SK-N-SH (cell line): Measurements from ENCODE around the gene GPR152. TPM values are rescaled to one million over a fixed set of nuclear protein-coding genes. Genes with fewer than 3 reads are reported as not detected.

Experiments used
- CTCF ChIA-PET: fragments of 300-600, 350-600 bp; formaldehyde crosslinking; extraction: SDS; loops from one replicate; lab custom pipeline; 2021; lab: Yijun Ruan, JAX
- POLR2A ChIA-PET: fragments of 350-600 bp; sonication (Branson Sonifier 250); formaldehyde crosslinking; extraction: SDS; loops from one replicate; lab custom pipeline; 2020; ENCODE audit warnings: antibody characterized with exemption, inconsistent platforms; lab: Yijun Ruan, JAX
- DNase-seq: peaks from one replicate; pipeline ENCODE4 v3.0.0; 2012
- H2AFZ ChIP-seq: fragments of 200-600 bp; sonication (generic); 2 replicates; pipeline ENCODE4 v1.8.1; 2016; ENCODE audit warnings: antibody characterized with exemption, mild to moderate bottlenecking, low read depth
- H3F3A ChIP-seq: fragments of 200-600 bp; sonication (generic); replicated peaks from 2 replicates; pipeline ENCODE3; 2016; ENCODE audit warnings: antibody characterized with exemption, mild to moderate bottlenecking; ENCODE audit not compliant: insufficient read depth
- H3K27ac ChIP-seq, 2 experiments: fragments of 200-500 bp in 1 of 2; fragments of 200-600 bp in 1 of 2; sonication (Bioruptor generic) in 1 of 2; sonication (generic), shearing (Covaris generic) in 1 of 2; 2 replicates each; pipeline versions ENCODE4 v1.5.1 to v1.6.1; 2014 to 2016; ENCODE audit warnings: low read depth in 2 of 2, inconsistent platforms in 1 of 2, low read length in 1 of 2, mild to moderate bottlenecking in 1 of 2, mixed read lengths in 1 of 2
- H3K27me3 ChIP-seq: fragments of 200-600 bp; sonication (generic), shearing (Covaris generic); 2 replicates; pipeline ENCODE4 v1.6.1; 2016; ENCODE audit warnings: mixed run types; ENCODE audit not compliant: insufficient read depth
- H3K36me3 ChIP-seq, 2 experiments: fragments of 200-500 bp in 1 of 2; fragments of 200-600 bp in 1 of 2; sonication (Bioruptor generic) in 1 of 2; sonication (generic) in 1 of 2; replicated peaks in 1 of 2; 2 replicates each; pipeline versions ENCODE3 to v1.5.1; 2014 to 2016; ENCODE audit warnings: low read length in 1 of 2, mild to moderate bottlenecking in 1 of 2; ENCODE audit not compliant: insufficient read depth in 2 of 2, control insufficient read depth in 1 of 2
- H3K4me1 ChIP-seq, 2 experiments: fragments of 200-500 bp in 1 of 2; fragments of 200-600 bp in 1 of 2; sonication (Bioruptor generic) in 1 of 2; sonication (generic), shearing (Covaris generic) in 1 of 2; 2 replicates each; pipeline versions ENCODE4 v1.5.1 to v1.6.1; 2014 to 2016; ENCODE audit warnings: low read depth in 1 of 2, low read length in 1 of 2, mixed run types in 1 of 2; ENCODE audit not compliant: insufficient read depth in 2 of 2, control insufficient read depth in 1 of 2
- H3K4me2 ChIP-seq: fragments of 200-600 bp; sonication (generic), shearing (Covaris generic); 2 replicates; pipeline ENCODE4 v1.6.1; 2017; ENCODE audit warnings: mixed run types
- H3K4me3 ChIP-seq, 2 experiments: fragments of 200-500 bp in 1 of 2; fragments of 200-600 bp in 1 of 2; sonication (Bioruptor generic) in 1 of 2; sonication (generic), shearing (Covaris generic) in 1 of 2; 2 replicates each; pipeline versions ENCODE4 v1.5.1 to v1.8.1; 2014 to 2016; ENCODE audit warnings: low read depth in 2 of 2, inconsistent platforms in 1 of 2, low read length in 1 of 2, mild to moderate bottlenecking in 1 of 2, mixed read lengths in 1 of 2, moderate library complexity in 1 of 2
- H3K79me2 ChIP-seq: fragments of 200-600 bp; sonication (generic); 2 replicates; pipeline ENCODE4 v1.8.1; 2017; ENCODE audit warnings: mild to moderate bottlenecking; ENCODE audit not compliant: insufficient read depth
- H3K9ac ChIP-seq: fragments of 200-600 bp; sonication (generic); 2 replicates; pipeline ENCODE4 v1.6.1; 2017; ENCODE audit warnings: mixed run types
- H3K9me2 ChIP-seq: fragments of 200-600 bp; sonication (generic); 2 replicates; pipeline ENCODE4 v1.6.1; 2017; ENCODE audit warnings: mixed run types
- H3K9me3 ChIP-seq: fragments of 200-600 bp; sonication (generic); 2 replicates; pipeline ENCODE4 v1.6.1; 2017; ENCODE audit warnings: mixed run types, mild to moderate bottlenecking, moderate library complexity
- H4K20me1 ChIP-seq: fragments of 200-600 bp; sonication (generic); 2 replicates; pipeline ENCODE4 v1.6.1; 2017; ENCODE audit warnings: mild to moderate bottlenecking, mixed run types; ENCODE audit not compliant: insufficient read depth
- CHD2 ChIP-seq: fragments of 150-350 bp; IDR thresholded peaks from 2 replicates; pipeline ENCODE4 v1.6.1; 2018; ENCODE audit warnings: low read length; ENCODE audit not compliant: partially characterized antibody
- CTCF ChIP-seq: fragments of 200-600 bp; sonication (generic); IDR thresholded peaks from 2 replicates; pipeline ENCODE4 v1.6.1; 2017; ENCODE audit warnings: antibody characterized with exemption, mild to moderate bottlenecking, moderate library complexity
- ELF1 ChIP-seq: IDR thresholded peaks from 2 replicates; pipeline ENCODE4 v1.4.0; 2012
- EP300 ChIP-seq, 2 experiments: IDR thresholded peaks; 2 replicates each; pipeline versions ENCODE4 v1.4.0 to v1.6.1; 2012; ENCODE audit warnings: borderline replicate concordance in 1 of 2, low read depth in 1 of 2, low read length in 1 of 2
- FOSL2 ChIP-seq: IDR thresholded peaks from 2 replicates; pipeline ENCODE4 v1.4.0; 2012; ENCODE audit warnings: low read depth, mild to moderate bottlenecking, moderate library complexity, borderline replicate concordance
- FOXM1 ChIP-seq: IDR thresholded peaks from 2 replicates; pipeline ENCODE4 v1.4.0; 2012; ENCODE audit warnings: low read depth, mild to moderate bottlenecking
- GATA2 ChIP-seq: sonication (generic); formaldehyde crosslinking; IDR thresholded peaks from 2 replicates; pipeline ENCODE4 v1.5.0; 2020; ENCODE audit warnings: mild to moderate bottlenecking, missing genetic modification reagents
- MEF2A ChIP-seq: IDR thresholded peaks from 2 replicates; pipeline ENCODE4 v1.4.0; 2012; ENCODE audit warnings: low read depth, borderline replicate concordance
- MXI1 ChIP-seq: IDR thresholded peaks from 2 replicates; pipeline ENCODE4 v1.6.1; 2012; ENCODE audit warnings: mild to moderate bottlenecking, low read depth, low read length, improper control_type of control experiment
- NFIC ChIP-seq: IDR thresholded peaks from 2 replicates; pipeline ENCODE4 v1.4.0; 2012; ENCODE audit warnings: borderline replicate concordance
- RAD21 ChIP-seq: IDR thresholded peaks from 2 replicates; pipeline ENCODE4 v1.6.1; 2012; ENCODE audit warnings: mild to moderate bottlenecking, low read length
- RCOR1 ChIP-seq: fragments of 150-350 bp; IDR thresholded peaks from 2 replicates; pipeline ENCODE4 v1.6.1; 2017; ENCODE audit warnings: antibody characterized with exemption, low read length
- REST ChIP-seq: IDR thresholded peaks from 2 replicates; pipeline ENCODE4 v1.6.1; 2012; ENCODE audit warnings: mild to moderate bottlenecking, low read depth, low read length, moderate library complexity
- RFX5 ChIP-seq: IDR thresholded peaks from 2 replicates; pipeline ENCODE4 v1.6.1; 2012; ENCODE audit warnings: mild to moderate bottlenecking, improper control_type of control experiment, low read length
- RXRA ChIP-seq: IDR thresholded peaks from 2 replicates; pipeline ENCODE4 v1.4.0; 2012; ENCODE audit warnings: low read depth, mild to moderate bottlenecking, borderline replicate concordance
- SIN3A ChIP-seq: IDR thresholded peaks from 2 replicates; pipeline ENCODE4 v1.6.1; 2012; ENCODE audit warnings: low read depth, mild to moderate bottlenecking, low read length, moderate library complexity, borderline replicate concordance
- TAF1 ChIP-seq: IDR thresholded peaks from 2 replicates; pipeline ENCODE4 v1.6.1; 2012; ENCODE audit warnings: low read depth, mild to moderate bottlenecking, low read length, moderate library complexity, borderline replicate concordance
- TCF12 ChIP-seq: IDR thresholded peaks from 2 replicates; pipeline ENCODE4 v1.4.0; 2012
- TEAD4 ChIP-seq: IDR thresholded peaks from 2 replicates; pipeline ENCODE4 v1.4.0; 2012; ENCODE audit warnings: mild to moderate bottlenecking, borderline replicate concordance; ENCODE audit not compliant: insufficient read depth
- USF1 ChIP-seq: IDR thresholded peaks from 2 replicates; pipeline ENCODE4 v1.4.0; 2012; ENCODE audit warnings: low read depth, borderline replicate concordance
- USF2 ChIP-seq: fragments of 150-350 bp; IDR thresholded peaks from 2 replicates; pipeline ENCODE4 v1.6.1; 2017; ENCODE audit warnings: antibody characterized with exemption, low read length, low read depth, borderline replicate concordance
- YY1 ChIP-seq: IDR thresholded peaks from 2 replicates; pipeline ENCODE4 v1.4.0; 2012; ENCODE audit warnings: low read depth, mild to moderate bottlenecking
- WGBS: methylation state at CpG from one replicate; pipeline ENCODE4 v1.1.6; 2017; ENCODE audit warnings: low lambda C conversion rate; 5-methylcytosine and 5-hydroxymethylcytosine counted together
- polyA plus RNA-seq, 3 experiments: library from polyadenylated mRNA; depleted of rRNA; stranded (reverse); fragments of >200 nt; gene quantifications; 2 replicates each; pipeline ENCODE4 v1.2.3, GENCODE V29; 2012
- TF ChIP-seq, protein P1 (sequence below): IDR thresholded peaks from 2 replicates; pipeline ENCODE4 v1.4.0; 2012; ENCODE audit warnings: low read depth
- TF ChIP-seq, protein P2 (sequence below): IDR thresholded peaks from 2 replicates; pipeline ENCODE4; 2012

The GPR152 gene
- polyA plus RNA-seq, 1 of the 3 experiments (the other 2 are of a cell fraction), result not detected

DNA sequence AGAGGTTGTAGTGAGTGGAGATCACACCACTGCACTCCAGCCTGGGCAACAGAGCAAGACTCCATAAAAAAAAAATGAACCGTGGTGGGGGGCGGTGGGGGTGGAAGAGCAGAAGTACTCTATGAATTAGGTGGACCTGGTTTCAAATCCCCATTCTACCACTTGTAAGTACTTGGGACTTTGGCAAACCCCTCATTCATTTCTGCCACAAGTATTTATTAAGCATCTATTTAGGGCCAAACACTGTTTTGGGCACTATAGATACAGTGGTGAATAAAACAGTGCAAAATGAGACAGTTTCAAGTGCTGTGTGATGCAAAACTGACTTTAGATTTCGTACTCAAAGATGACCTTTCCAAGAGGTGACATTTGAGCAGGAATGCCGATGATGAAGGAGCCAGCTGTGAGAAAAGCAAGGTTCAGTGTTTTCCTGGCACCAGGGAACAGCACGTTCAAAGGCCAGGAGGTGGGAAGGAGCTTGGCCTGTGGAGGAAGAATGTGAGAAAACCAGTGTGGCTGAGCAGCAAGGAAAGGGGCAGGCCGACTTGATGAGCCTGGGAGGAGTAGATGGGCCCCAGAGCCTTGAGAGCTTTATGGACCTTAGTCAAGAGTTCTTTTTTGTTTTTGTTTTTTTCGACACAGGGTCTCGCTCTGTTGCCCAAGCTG, 17.9 kb upstream of the GPR152 start (continued):
- no peak for TF ChIP-seq YY1
- TF ChIP-seq ELF1, result no peak
- no peak for TF ChIP-seq TCF12
- no peak for TF ChIP-seq RFX5
- no peak for TF ChIP-seq MEF2A
- TF ChIP-seq, protein P1, sequence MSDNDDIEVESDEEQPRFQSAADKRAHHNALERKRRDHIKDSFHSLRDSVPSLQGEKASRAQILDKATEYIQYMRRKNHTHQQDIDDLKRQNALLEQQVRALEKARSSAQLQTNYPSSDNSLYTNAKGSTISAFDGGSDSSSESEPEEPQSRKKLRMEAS, result no peak
- no peak for TF ChIP-seq MXI1
- no peak for TF ChIP-seq RCOR1
- TF ChIP-seq SIN3A, result no peak
- no peak for TF ChIP-seq RAD21

DNA sequence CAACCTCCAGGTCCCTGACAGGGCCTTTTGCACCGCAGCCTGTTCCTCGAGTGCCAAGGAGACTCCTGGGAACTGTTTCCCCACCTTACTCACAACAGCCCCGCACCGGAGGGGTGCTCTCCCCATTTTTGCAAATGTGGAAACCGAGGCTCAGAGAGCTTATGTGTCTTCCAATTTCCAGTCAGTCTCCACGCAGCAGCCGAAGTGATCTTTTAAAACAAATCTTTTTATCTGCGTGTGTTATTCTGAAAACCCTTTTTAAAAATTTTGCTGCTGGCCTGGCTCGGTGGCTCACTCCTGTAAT, 16.9 kb upstream of the GPR152 start:
- 35% methylated on average over 7 of the region's 9 CpGs for WGBS
- Histone ChIP-seq H3F3A (peaks cover 10% of the 10 kb centered on the region), H3K27me3 (no peaks in the 10 kb centered on the region), H2AFZ (peak overlapping the region; percentile 100), H3K9me3 (no peaks in the 10 kb centered on the region), H3K4me2 (peak overlapping the region; percentile 90), H3K27ac (peak overlapping the region; percentile 66 to 72; a peak in 3 of 4 replicates), H3K9me2 (no peaks in the 10 kb centered on the region), H3K4me1 (peaks cover 0 to 27% of the 10 kb centered on the region in 2 experiments; a peak in 1 of 4 replicates), H3K36me3 (no peaks in the 10 kb centered on the region), H4K20me1 (no peaks in the 10 kb centered on the region), H3K4me3 (peak overlapping the region; percentile 73 to 90), H3K79me2 (peaks cover 7% of the 10 kb centered on the region; the same call in 1 of the 2 replicates), H3K9ac (peak overlapping the region; percentile 79; the same call in 1 of the 2 replicates)
- no peak for DNase-seq
- CTCF ChIA-PET, result interaction anchor here (0.7 to 3.4 kb wide), 11 partner anchors 11 to 92 kb away, joined by 3 to 32 read pairs (median 4); partner anchors contain the start of genes PITPNM1, PPP1CA and RAD9A
- POLR2A ChIA-PET, result interaction anchor here (1.3 to 2.9 kb wide), 3 partner anchors 14 to 78 kb away, joined by 5 to 13 read pairs (median 6); partner anchors contain the start of genes AIP, PPP1CA and RAD9A
- TF ChIP-seq FOSL2, result no peak
- TF ChIP-seq RFX5, result no peak
- no peak for TF ChIP-seq CHD2
- TF ChIP-seq NFIC, result no peak
- TF ChIP-seq, protein P2, sequence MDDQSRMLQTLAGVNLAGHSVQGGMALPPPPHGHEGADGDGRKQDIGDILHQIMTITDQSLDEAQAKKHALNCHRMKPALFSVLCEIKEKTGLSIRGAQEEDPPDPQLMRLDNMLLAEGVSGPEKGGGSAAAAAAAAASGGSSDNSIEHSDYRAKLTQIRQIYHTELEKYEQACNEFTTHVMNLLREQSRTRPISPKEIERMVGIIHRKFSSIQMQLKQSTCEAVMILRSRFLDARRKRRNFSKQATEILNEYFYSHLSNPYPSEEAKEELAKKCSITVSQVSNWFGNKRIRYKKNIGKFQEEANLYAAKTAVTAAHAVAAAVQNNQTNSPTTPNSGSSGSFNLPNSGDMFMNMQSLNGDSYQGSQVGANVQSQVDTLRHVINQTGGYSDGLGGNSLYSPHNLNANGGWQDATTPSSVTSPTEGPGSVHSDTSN, result no peak
- no peak for TF ChIP-seq GATA2 (CRISPR knock-in tag)
- TF ChIP-seq MEF2A, result no peak
- no peak for TF ChIP-seq TAF1
- peak; percentile 8; the same call in 1 of the 2 replicates for TF ChIP-seq CTCF
- no peak for TF ChIP-seq EP300 (IDR thresholded peaks at IDR 0.05; ENCODE audit: borderline replicate concordance in 1 of 2, low read depth in 1 of 2, low read length in 1 of 2)
- no peak for TF ChIP-seq YY1
- TF ChIP-seq RXRA, result no peak
- TF ChIP-seq USF1, result 0 out of 2 replicates have a peak, but pooled peaks have one; percentile 1
- TF ChIP-seq TEAD4, result no peak
- TF ChIP-seq REST, result no peak
- no peak for TF ChIP-seq FOXM1
- TF ChIP-seq USF2, result no peak
